WTC11 (cell line): ENCODE data around the gene DRD5. TPM values are rescaled to one million over a fixed set of nuclear protein-coding genes. Genes with fewer than 3 reads are reported as not detected.

Experiments used
- ATAC-seq: fragments of 200-7000 bp; cut with Tn5 transposase; 2 replicates; pipeline ENCODE4 v1.10.0; 2021; ENCODE audit warnings: mild to moderate bottlenecking, moderate library complexity
- CTCF ChIA-PET: fragments of 300-600 bp; sonication (Branson Sonifier 250); formaldehyde crosslinking; loops from one replicate; lab custom pipeline; 2021; ENCODE audit warnings: antibody characterized with exemption; lab: Charles Lee
- POLR2A ChIA-PET: fragments of 350-600 bp; sonication (Branson Sonifier 250); formaldehyde crosslinking; loops from one replicate; lab custom pipeline; 2021; ENCODE audit warnings: antibody characterized with exemption; lab: Charles Lee
- DNase-seq: peaks from one replicate; pipeline ENCODE4 v3.0.0; 2021; ENCODE audit warnings: low spot score
- H3K27ac Mint-ChIP-seq: 2 replicates; pipeline ENCODE4 v1.8.0; 2021; ENCODE audit warnings: mixed read lengths
- H3K27me3 Mint-ChIP-seq: 2 replicates; pipeline ENCODE4 v1.8.0; 2021; ENCODE audit warnings: low read depth, mild to moderate bottlenecking, moderate library complexity, mixed read lengths
- H3K36me3 Mint-ChIP-seq: 2 replicates; pipeline ENCODE4 v1.8.0; 2021; ENCODE audit warnings: mixed read lengths
- H3K4me1 Mint-ChIP-seq: 2 replicates; pipeline ENCODE4 v1.8.0; 2022; ENCODE audit warnings: mixed read lengths
- H3K4me3 Mint-ChIP-seq: 2 replicates; pipeline ENCODE4 v1.8.0; 2021; ENCODE audit warnings: mild to moderate bottlenecking, moderate library complexity, mixed read lengths
- H3K9me3 Mint-ChIP-seq: 2 replicates; pipeline ENCODE4 v1.8.0; 2021; ENCODE audit warnings: mixed read lengths
- ETV6 ChIP-seq: sonication (generic); formaldehyde crosslinking; IDR thresholded peaks from 2 replicates; pipeline ENCODE4 v1.8.1; 2022; ENCODE audit warnings: mild to moderate bottlenecking, missing genetic modification reagents
- FOXP1 ChIP-seq: sonication (generic); formaldehyde crosslinking; IDR thresholded peaks from 2 replicates; pipeline ENCODE4 v1.8.0; 2022; ENCODE audit warnings: missing genetic modification reagents, mild to moderate bottlenecking, moderate library complexity, borderline replicate concordance
- KAT7 ChIP-seq: sonication (generic); formaldehyde crosslinking; IDR thresholded peaks from 2 replicates; pipeline ENCODE4 v1.8.1; 2023; ENCODE audit warnings: missing genetic modification reagents, mild to moderate bottlenecking, borderline replicate concordance
- NFYB ChIP-seq: sonication (generic); formaldehyde crosslinking; conservative IDR thresholded peaks from 2 replicates; pipeline ENCODE4 v1.8.0; 2022; ENCODE audit warnings: low read depth, missing genetic modification reagents
- SOX15 ChIP-seq: fragments of 250-450 bp; sonication (Bioruptor Pico); IDR thresholded peaks from 2 replicates; pipeline ENCODE4 v1.9.0; 2021; ENCODE audit warnings: mild to moderate bottlenecking
- TCF7 ChIP-seq: sonication (generic); formaldehyde crosslinking; IDR thresholded peaks from 2 replicates; pipeline ENCODE4 v1.8.0; 2022; ENCODE audit warnings: mild to moderate bottlenecking, low read depth, missing genetic modification reagents, moderate library complexity
- ZNF232 ChIP-seq: sonication (generic); formaldehyde crosslinking; IDR thresholded peaks from 2 replicates; pipeline ENCODE4 v1.8.0; 2022; ENCODE audit warnings: mild to moderate bottlenecking, missing genetic modification reagents
- total RNA-seq: library from RNA; stranded (reverse); gene quantifications from 3 replicates; pipeline ENCODE4 v1.2.3, GENCODE V29; 2021
- TF ChIP-seq, protein P1 (sequence below): sonication (generic); formaldehyde crosslinking; IDR thresholded peaks from 2 replicates; pipeline ENCODE4 v1.8.1; 2023; ENCODE audit warnings: mild to moderate bottlenecking, missing genetic modification reagents, moderate library complexity
- TF ChIP-seq, protein P2 (sequence below): fragments of 200-600 bp; IDR thresholded peaks from 2 replicates; pipeline ENCODE4 v1.8.0; 2022; ENCODE audit warnings: antibody characterized with exemption
- TF ChIP-seq, protein P3 (sequence below): fragments of 250-450 bp; sonication (Bioruptor Pico); IDR thresholded peaks from 2 replicates; pipeline ENCODE4 v1.8.0; 2021; ENCODE audit warnings: mild to moderate bottlenecking
- TF ChIP-seq, protein P4 (sequence below): sonication (generic); formaldehyde crosslinking; IDR thresholded peaks from 2 replicates; pipeline ENCODE4 v1.8.0; 2022; ENCODE audit warnings: mild to moderate bottlenecking, missing genetic modification reagents
- TF ChIP-seq, protein P5 (sequence below): sonication (generic); formaldehyde crosslinking; IDR thresholded peaks from 2 replicates; pipeline ENCODE4 v1.8.1; 2023; ENCODE audit warnings: mild to moderate bottlenecking, missing genetic modification reagents
- TF ChIP-seq, protein P6 (sequence below): sonication (generic); formaldehyde crosslinking; IDR thresholded peaks from 2 replicates; pipeline ENCODE4 v1.8.1; 2023; ENCODE audit warnings: mild to moderate bottlenecking, missing genetic modification reagents, borderline replicate concordance
- TF ChIP-seq, protein P7 (sequence below): sonication (generic); formaldehyde crosslinking; IDR thresholded peaks from 2 replicates; pipeline ENCODE4 v1.8.0; 2022; ENCODE audit warnings: mild to moderate bottlenecking, missing genetic modification reagents
- TF ChIP-seq, protein P8 (sequence below): sonication (generic); formaldehyde crosslinking; IDR thresholded peaks from 2 replicates; pipeline ENCODE4 v1.8.0; 2023; ENCODE audit warnings: missing genetic modification reagents

Gene DRD5
- total RNA-seq, 1 experiment from 2014 or later = 0.07 TPM

DNA sequence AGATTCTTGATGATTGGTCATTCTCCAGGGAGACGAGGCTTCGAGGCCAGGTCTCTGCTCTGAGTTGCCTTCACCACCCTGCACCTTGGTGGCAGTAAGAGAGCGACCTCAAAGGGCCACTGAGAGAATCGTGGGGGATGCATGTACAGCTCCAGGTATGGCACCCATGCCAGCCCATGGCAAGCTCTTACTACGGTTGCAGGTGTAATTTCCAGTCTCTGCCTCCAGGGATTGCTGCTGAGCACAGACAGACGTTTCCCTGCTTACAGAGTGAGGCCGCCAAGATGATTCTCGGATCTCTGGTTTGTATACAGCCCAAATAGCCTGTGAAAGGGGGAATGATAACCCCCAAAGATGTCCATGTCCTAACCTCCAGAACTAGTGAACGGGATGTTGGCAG, 16.3 kb upstream of the DRD5 start:
- DNase-seq = peak; percentile 63
- peaks cover 3% of the 10 kb centered on the region; the same call in 1 of the 2 replicates for H3K27me3 Mint-ChIP-seq
- H3K36me3 Mint-ChIP-seq = no peaks in the 10 kb centered on the region
- ATAC-seq = no peak
- no peaks in the 10 kb centered on the region for H3K9me3 Mint-ChIP-seq
- no peak for TF ChIP-seq SOX15 (CRISPR knock-in tag)
- TF ChIP-seq, protein P1, sequence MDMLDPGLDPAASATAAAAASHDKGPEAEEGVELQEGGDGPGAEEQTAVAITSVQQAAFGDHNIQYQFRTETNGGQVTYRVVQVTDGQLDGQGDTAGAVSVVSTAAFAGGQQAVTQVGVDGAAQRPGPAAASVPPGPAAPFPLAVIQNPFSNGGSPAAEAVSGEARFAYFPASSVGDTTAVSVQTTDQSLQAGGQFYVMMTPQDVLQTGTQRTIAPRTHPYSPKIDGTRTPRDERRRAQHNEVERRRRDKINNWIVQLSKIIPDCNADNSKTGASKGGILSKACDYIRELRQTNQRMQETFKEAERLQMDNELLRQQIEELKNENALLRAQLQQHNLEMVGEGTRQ (CRISPR knock-in tag) = no peak
- TF ChIP-seq, protein P2, sequence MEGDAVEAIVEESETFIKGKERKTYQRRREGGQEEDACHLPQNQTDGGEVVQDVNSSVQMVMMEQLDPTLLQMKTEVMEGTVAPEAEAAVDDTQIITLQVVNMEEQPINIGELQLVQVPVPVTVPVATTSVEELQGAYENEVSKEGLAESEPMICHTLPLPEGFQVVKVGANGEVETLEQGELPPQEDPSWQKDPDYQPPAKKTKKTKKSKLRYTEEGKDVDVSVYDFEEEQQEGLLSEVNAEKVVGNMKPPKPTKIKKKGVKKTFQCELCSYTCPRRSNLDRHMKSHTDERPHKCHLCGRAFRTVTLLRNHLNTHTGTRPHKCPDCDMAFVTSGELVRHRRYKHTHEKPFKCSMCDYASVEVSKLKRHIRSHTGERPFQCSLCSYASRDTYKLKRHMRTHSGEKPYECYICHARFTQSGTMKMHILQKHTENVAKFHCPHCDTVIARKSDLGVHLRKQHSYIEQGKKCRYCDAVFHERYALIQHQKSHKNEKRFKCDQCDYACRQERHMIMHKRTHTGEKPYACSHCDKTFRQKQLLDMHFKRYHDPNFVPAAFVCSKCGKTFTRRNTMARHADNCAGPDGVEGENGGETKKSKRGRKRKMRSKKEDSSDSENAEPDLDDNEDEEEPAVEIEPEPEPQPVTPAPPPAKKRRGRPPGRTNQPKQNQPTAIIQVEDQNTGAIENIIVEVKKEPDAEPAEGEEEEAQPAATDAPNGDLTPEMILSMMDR = peak; percentile 72
- H3K27ac Mint-ChIP-seq = no peak overlapping the region
- H3K4me1 Mint-ChIP-seq = peaks cover 2% of the 10 kb centered on the region
- ChIA-PET POLR2A (no interaction called here), CTCF (interaction anchor here (0.7 to 5.8 kb wide), 20 partner anchors 9 to 268 kb away, joined by 3 to 118 read pairs (median 4); no protein-coding TSS in a partner anchor)
- no peak overlapping the region for H3K4me3 Mint-ChIP-seq

DNA sequence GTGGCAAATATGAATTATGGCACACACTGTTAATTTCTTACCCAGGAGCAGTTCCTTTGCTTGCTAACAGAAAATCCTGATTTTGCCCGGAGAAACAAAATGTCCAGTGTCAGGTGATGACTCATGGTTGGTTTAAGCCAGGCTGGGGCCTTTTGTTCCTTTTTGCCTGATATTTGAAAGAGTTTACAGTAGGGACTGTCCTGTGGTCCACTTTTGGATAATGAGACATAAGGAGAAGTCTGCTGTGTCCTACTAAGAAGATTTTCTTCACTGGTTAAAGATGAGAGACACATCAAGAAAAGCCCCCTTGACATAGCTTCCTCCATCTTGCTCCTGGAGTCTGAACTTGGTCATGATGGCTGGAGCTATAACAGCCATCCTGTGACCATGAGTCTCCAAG, 12.1 kb upstream of the DRD5 start:
- POLR2A ChIA-PET = no interaction called here
- H3K27ac Mint-ChIP-seq = no peak overlapping the region
- no peaks in the 10 kb centered on the region for H3K9me3 Mint-ChIP-seq
- no peak overlapping the region for H3K4me3 Mint-ChIP-seq
- TF ChIP-seq TCF7 (CRISPR knock-in tag) (no peak), KAT7 (no peak), FOXP1 (CRISPR knock-in tag) (no peak), ETV6 (CRISPR knock-in tag) (no peak), ZNF232 (CRISPR knock-in tag) (no peak), NFYB (no peak)
- TF ChIP-seq, protein P3, sequence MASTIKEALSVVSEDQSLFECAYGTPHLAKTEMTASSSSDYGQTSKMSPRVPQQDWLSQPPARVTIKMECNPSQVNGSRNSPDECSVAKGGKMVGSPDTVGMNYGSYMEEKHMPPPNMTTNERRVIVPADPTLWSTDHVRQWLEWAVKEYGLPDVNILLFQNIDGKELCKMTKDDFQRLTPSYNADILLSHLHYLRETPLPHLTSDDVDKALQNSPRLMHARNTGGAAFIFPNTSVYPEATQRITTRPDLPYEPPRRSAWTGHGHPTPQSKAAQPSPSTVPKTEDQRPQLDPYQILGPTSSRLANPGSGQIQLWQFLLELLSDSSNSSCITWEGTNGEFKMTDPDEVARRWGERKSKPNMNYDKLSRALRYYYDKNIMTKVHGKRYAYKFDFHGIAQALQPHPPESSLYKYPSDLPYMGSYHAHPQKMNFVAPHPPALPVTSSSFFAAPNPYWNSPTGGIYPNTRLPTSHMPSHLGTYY (CRISPR knock-in tag) = no peak
- TF ChIP-seq, protein P4, sequence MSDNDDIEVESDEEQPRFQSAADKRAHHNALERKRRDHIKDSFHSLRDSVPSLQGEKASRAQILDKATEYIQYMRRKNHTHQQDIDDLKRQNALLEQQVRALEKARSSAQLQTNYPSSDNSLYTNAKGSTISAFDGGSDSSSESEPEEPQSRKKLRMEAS (CRISPR knock-in tag) = no peak
- TF ChIP-seq, protein P5, sequence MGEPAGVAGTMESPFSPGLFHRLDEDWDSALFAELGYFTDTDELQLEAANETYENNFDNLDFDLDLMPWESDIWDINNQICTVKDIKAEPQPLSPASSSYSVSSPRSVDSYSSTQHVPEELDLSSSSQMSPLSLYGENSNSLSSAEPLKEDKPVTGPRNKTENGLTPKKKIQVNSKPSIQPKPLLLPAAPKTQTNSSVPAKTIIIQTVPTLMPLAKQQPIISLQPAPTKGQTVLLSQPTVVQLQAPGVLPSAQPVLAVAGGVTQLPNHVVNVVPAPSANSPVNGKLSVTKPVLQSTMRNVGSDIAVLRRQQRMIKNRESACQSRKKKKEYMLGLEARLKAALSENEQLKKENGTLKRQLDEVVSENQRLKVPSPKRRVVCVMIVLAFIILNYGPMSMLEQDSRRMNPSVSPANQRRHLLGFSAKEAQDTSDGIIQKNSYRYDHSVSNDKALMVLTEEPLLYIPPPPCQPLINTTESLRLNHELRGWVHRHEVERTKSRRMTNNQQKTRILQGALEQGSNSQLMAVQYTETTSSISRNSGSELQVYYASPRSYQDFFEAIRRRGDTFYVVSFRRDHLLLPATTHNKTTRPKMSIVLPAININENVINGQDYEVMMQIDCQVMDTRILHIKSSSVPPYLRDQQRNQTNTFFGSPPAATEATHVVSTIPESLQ (CRISPR knock-in tag) = no peak
- TF ChIP-seq, protein P6, sequence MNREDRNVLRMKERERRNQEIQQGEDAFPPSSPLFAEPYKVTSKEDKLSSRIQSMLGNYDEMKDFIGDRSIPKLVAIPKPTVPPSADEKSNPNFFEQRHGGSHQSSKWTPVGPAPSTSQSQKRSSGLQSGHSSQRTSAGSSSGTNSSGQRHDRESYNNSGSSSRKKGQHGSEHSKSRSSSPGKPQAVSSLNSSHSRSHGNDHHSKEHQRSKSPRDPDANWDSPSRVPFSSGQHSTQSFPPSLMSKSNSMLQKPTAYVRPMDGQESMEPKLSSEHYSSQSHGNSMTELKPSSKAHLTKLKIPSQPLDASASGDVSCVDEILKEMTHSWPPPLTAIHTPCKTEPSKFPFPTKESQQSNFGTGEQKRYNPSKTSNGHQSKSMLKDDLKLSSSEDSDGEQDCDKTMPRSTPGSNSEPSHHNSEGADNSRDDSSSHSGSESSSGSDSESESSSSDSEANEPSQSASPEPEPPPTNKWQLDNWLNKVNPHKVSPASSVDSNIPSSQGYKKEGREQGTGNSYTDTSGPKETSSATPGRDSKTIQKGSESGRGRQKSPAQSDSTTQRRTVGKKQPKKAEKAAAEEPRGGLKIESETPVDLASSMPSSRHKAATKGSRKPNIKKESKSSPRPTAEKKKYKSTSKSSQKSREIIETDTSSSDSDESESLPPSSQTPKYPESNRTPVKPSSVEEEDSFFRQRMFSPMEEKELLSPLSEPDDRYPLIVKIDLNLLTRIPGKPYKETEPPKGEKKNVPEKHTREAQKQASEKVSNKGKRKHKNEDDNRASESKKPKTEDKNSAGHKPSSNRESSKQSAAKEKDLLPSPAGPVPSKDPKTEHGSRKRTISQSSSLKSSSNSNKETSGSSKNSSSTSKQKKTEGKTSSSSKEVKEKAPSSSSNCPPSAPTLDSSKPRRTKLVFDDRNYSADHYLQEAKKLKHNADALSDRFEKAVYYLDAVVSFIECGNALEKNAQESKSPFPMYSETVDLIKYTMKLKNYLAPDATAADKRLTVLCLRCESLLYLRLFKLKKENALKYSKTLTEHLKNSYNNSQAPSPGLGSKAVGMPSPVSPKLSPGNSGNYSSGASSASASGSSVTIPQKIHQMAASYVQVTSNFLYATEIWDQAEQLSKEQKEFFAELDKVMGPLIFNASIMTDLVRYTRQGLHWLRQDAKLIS (CRISPR knock-in tag) = no peak
- TF ChIP-seq, protein P7, sequence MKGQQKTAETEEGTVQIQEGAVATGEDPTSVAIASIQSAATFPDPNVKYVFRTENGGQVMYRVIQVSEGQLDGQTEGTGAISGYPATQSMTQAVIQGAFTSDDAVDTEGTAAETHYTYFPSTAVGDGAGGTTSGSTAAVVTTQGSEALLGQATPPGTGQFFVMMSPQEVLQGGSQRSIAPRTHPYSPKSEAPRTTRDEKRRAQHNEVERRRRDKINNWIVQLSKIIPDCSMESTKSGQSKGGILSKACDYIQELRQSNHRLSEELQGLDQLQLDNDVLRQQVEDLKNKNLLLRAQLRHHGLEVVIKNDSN = no peak
- TF ChIP-seq, protein P8, sequence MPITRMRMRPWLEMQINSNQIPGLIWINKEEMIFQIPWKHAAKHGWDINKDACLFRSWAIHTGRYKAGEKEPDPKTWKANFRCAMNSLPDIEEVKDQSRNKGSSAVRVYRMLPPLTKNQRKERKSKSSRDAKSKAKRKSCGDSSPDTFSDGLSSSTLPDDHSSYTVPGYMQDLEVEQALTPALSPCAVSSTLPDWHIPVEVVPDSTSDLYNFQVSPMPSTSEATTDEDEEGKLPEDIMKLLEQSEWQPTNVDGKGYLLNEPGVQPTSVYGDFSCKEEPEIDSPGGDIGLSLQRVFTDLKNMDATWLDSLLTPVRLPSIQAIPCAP (CRISPR knock-in tag) = no peak
- ATAC-seq (no peak), DNase-seq (no peak)
- CTCF ChIA-PET = interaction anchor here (1.3 kb wide), 1 partner anchor 149 kb away, joined by 3 read pairs; no protein-coding TSS in a partner anchor
- no peaks in the 10 kb centered on the region for H3K36me3 Mint-ChIP-seq
- H3K27me3 Mint-ChIP-seq = peaks cover 3% of the 10 kb centered on the region; the same call in 1 of the 2 replicates
- peaks cover 2% of the 10 kb centered on the region for H3K4me1 Mint-ChIP-seq
